ENCODE data around the gene PAX6. TPM values are rescaled to one million over a fixed set of nuclear protein-coding genes. Genes with fewer than 3 reads are reported as not detected.

PAX6 gene
- total RNA-seq, 1 donor from 2014 or later: not detected

- no peak for DNase-seq (ENCODE audit: low spot score)
These were observed 11.2 kb upstream of the PAX6 start for GRCh38 chr11:31822175-31822926.

- no peak for DNase-seq (ENCODE audit: low spot score)
These were observed 10.6 kb upstream of the PAX6 start for GRCh38 chr11:31821766-31822165.

- no peak for DNase-seq (ENCODE audit: low spot score)
These were observed 10.2 kb upstream of the PAX6 start for GRCh38 chr11:31821235-31821764.

DNA sequence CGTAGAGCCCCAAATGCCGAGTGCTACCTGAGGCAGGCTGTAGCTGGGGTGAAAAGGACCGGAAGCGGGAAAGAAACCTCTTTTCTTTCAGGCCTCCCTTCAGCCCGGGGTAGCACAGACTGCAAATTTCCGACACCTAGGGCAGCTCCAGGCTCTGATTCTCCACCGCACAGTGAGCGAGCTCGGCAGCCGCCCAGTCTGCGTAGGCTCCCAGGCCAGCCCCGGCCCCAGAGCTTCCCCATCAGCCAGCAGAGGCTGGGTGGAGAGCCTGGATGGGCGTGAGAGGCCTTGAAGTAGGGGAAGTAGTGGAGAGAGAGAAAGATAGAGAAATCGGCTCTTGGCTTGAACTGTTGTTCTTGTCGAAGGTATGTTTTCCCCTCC lies 9.3 kb upstream of the PAX6 start:
- no peak for DNase-seq (ENCODE audit: low spot score)

GRCh38 chr11:31819621-31820437 lies 8.7 kb upstream of the PAX6 start:
- no peak for DNase-seq (ENCODE audit: low spot score)

- DNase-seq (ENCODE audit: low spot score): no peak
These were observed 7.8 kb upstream of the PAX6 start for GRCh38 chr11:31818874-31819331.

DNA sequence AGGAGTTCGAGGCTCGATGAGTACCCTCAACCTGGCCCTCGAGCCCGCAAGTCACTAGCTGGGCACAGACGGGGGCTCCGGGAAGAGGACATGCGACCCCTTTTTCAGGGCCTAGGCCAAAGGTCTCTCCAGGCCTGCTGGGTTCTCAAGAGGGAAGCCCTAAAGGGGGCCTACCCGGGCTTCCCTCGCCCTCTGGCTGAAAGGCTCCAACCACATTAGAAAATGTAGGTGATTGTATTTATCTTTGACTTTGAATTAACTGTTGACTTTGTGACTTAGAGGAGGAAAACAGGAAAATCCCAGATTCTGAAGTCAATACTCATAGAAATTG lies 7.3 kb upstream of the PAX6 start:
- no peak for DNase-seq (ENCODE audit: low spot score)

GRCh38 chr11:31817621-31818424 lies 6.7 kb upstream of the PAX6 start:
- no peak for DNase-seq (ENCODE audit: low spot score)

DNA sequence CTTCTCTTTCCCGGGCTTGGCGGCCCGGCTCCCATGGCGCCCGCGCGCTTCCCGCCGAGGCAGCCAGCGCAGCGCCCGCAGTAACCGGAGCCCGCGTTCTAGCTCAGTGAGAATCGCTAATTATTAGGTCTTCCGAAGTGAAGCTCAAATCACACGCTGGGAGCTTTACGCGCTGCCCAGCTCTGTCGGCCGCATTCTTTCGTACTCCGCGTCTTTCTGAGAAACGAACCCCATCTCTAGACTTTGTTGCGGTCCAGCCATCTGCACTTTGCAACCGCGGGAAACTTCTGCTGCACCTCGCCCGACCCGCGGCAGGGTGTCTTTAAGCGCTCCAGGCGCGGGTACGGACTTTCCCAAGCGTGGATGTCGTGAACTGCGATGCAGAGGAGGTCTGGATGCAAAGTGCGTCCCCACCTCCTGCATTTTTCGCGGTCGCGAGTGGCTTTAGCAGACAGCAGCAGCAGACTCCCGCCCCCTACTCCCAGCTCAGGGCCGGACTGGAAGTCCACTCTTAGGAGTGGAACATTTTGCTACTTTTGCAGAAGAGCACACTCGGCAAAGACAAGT lies 6.0 kb upstream of the PAX6 start:
- no peak for DNase-seq (ENCODE audit: low spot score)

- no peak for DNase-seq (ENCODE audit: low spot score)
These were observed 5.4 kb upstream of the PAX6 start for GRCh38 chr11:31816468-31817053.

GRCh38 chr11:31815711-31816467 lies 4.8 kb upstream of the PAX6 start:
- DNase-seq (ENCODE audit: low spot score): no peak

GRCh38 chr11:31814176-31814868 lies 3.2 kb upstream of the PAX6 start:
- DNase-seq (ENCODE audit: low spot score): no peak

- no peak for DNase-seq (ENCODE audit: low spot score)
These were observed 2.5 kb upstream of the PAX6 start for GRCh38 chr11:31813391-31814175.

DNA sequence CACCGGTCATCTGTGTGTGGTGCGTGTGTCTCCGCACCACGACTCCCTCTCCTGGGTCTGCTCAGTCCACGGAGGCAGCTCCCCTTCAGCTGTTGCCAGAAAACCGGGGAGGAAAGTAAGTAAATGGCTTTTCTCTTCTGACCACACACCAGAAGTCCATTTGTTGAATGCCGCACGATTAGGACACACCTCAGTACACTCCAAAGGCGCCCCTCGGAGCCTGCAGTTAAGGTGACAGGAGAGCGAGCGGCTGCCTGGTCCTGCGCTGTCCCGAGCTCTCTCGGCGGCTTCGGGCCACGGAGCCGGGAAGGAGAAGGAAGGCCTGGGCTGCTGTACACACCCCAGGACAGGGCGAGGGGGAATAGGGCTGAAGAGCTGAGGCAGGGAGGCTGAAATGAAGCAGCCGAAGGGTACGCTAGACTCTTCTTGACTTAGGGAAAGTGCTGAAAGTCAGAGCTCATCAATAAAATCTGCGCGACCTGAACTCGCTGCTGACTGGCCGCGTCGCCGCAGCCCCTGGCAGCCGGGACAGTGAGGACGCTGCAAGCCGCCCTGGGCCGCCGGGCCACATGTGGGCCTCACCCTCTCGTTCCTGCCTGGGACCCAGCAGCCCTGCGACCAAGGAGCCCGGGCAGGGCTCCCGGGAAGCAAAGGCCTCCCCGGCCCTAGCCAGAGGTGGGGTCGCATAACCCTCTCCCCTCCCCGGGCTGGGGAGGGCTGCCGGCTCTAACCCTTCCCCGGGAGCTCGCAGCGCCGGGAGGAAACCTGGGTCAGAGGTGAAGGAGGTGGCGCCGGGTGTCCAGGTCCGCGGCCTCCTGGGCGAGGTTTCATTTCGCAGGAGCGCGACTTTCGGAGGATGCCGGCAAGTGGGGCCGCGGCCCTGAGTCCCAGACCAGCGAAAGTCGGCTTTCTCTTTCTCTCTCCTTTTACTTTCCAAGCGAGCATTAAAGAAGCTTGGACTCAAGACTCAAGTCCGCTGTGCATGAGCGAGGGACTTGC lies 1.6 kb upstream of the PAX6 start:
- no peak for DNase-seq (ENCODE audit: low spot score)

- DNase-seq (ENCODE audit: low spot score): no peak
These were observed 1.0 kb downstream of the PAX6 start for GRCh38 chr11:31809857-31810778.

- no peak for DNase-seq (ENCODE audit: low spot score)
These were observed 1.6 kb downstream of the PAX6 start for GRCh38 chr11:31809541-31809856.
